Thyroid gland (tissue), 4 donors: ENCODE measurements around the gene SUGCT.
"Not testable (repeated sequence)": the region's sequence is repeated elsewhere in the genome, so short reads cannot be mapped to it uniquely, and the experiment has no call there.

Experiments
- POLR2A ChIP-seq, 2 donors: fragments of 450-650 bp; IDR thresholded peaks; one replicate each; pipeline ENCODE4 v1.6.1; 2017; ENCODE audit warnings: antibody characterized with exemption in 2 of 2, mild to moderate bottlenecking in 2 of 2, moderate library complexity in 1 of 2
- TF ChIP-seq, protein P1 (sequence below), 6 experiments: fragments of 200-600 bp in 3 of 6; fragments of 450-650 bp in 3 of 6; sonication (generic) in 3 of 6; IDR thresholded peaks; one replicate each; pipeline ENCODE4 v1.5.1; 2016 to 2019; ENCODE audit warnings: antibody characterized with exemption in 6 of 6, mild to moderate bottlenecking in 2 of 6, inconsistent platforms in 1 of 6, moderate library complexity in 1 of 6

DNA sequence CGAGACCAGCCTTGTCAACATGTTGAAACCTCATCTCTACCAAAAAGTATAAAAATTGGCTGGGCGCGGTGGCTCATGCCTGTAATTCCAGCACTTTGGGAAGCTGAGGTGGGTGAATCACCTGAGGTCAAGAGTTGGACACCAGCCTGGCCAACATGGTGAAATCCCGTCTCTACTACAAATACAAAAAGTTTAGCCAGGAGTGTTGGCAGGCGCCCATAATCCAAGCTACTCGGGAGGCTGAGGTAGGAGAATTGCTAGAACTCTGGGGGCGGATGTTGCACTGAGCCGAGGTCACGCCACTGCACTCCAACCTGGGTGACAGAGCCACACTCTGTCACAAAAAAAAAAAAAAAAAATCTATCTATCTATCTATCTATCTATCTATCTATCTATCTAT lies 279.9 kb downstream of the SUGCT start:
- TF ChIP-seq, protein P1, sequence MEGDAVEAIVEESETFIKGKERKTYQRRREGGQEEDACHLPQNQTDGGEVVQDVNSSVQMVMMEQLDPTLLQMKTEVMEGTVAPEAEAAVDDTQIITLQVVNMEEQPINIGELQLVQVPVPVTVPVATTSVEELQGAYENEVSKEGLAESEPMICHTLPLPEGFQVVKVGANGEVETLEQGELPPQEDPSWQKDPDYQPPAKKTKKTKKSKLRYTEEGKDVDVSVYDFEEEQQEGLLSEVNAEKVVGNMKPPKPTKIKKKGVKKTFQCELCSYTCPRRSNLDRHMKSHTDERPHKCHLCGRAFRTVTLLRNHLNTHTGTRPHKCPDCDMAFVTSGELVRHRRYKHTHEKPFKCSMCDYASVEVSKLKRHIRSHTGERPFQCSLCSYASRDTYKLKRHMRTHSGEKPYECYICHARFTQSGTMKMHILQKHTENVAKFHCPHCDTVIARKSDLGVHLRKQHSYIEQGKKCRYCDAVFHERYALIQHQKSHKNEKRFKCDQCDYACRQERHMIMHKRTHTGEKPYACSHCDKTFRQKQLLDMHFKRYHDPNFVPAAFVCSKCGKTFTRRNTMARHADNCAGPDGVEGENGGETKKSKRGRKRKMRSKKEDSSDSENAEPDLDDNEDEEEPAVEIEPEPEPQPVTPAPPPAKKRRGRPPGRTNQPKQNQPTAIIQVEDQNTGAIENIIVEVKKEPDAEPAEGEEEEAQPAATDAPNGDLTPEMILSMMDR (IDR thresholded peaks at IDR 0.05), result not testable (repeated sequence)
- not testable (repeated sequence) for TF ChIP-seq POLR2A (IDR thresholded peaks at IDR 0.05)
